Measurements from ENCODE around the gene DOCK11. TPM values are rescaled to one million over a fixed set of nuclear protein-coding genes. Genes with fewer than 3 reads are reported as not detected.

DOCK11 gene
- total RNA-seq, 1 donor from 2014 or later, result 22.1 TPM

DNA sequence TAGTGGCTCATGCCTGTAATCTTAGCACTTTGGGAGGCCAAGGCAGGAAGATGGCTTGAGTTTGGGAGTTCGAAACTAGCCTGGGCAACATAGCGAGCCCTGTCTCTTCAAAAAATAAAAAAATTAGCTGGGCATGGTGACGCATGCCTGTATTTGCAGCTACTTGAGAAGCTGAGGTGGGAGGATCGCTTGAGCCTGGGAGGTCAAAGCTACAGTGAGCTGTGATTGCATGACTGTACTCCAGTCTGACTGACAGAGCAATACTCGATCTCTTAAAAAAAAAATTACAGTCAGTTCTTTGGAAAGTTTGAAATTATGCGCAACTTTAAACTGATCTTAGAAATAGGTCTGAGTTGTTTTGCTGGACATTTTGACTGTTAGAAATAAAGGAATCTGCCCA lies 55.8 kb downstream of the DOCK11 start:
- Mint-ChIP-seq H3K4me3 (ENCODE audit: unreplicated experiment) (no peak overlapping the region), H3K9me3 (ENCODE audit: low read depth) (no peaks in the 10 kb centered on the region), H3K27me3 (ENCODE audit: low read depth) (no peaks in the 10 kb centered on the region), H3K36me3 (ENCODE audit: low read depth) (peaks cover 2% of the 10 kb centered on the region), H3K27ac (ENCODE audit: unreplicated experiment) (no peak overlapping the region), H3K4me1 (ENCODE audit: low read depth) (peaks cover 12% of the 10 kb centered on the region)
- no peak for DNase-seq (ENCODE audit: low spot score)
- TF ChIP-seq, protein P1, sequence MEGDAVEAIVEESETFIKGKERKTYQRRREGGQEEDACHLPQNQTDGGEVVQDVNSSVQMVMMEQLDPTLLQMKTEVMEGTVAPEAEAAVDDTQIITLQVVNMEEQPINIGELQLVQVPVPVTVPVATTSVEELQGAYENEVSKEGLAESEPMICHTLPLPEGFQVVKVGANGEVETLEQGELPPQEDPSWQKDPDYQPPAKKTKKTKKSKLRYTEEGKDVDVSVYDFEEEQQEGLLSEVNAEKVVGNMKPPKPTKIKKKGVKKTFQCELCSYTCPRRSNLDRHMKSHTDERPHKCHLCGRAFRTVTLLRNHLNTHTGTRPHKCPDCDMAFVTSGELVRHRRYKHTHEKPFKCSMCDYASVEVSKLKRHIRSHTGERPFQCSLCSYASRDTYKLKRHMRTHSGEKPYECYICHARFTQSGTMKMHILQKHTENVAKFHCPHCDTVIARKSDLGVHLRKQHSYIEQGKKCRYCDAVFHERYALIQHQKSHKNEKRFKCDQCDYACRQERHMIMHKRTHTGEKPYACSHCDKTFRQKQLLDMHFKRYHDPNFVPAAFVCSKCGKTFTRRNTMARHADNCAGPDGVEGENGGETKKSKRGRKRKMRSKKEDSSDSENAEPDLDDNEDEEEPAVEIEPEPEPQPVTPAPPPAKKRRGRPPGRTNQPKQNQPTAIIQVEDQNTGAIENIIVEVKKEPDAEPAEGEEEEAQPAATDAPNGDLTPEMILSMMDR (IDR thresholded peaks at IDR 0.05), result no peak

DNA sequence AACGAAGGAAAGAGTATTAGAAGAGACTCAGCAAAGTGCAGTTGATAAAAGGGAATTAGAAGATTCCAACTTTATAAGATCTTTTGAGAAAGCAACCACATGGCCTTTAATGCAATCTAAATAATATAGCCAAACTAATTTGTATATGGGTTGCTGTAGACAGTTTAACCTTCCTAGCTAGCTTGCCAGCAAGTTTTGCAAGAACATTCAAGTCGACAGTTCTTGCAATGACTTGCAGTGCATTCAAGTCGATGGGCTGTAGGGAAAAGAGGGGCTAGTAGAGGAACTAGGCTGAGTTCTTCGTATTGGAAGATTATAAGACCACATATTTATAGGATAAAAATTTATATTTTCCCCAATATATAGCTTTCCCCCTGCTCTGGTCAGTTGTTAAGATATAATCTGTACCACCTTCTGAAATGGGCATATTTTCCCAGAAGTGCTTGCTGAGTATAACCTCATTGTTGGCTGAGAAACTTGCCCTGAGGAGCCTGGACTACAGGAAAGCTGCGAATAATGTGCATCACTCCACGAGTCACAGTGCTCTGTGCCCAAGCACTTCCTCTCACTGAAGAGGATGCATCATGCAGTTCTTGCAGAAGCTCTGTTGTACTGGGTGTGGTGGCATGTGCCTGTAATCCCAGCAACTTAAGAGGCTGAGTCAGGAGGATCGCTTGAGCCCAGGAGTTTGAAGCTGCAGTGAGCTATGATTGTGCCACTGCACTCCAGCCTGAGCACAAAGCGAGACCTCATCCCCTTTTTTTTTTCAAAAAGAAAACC lies 56.7 kb downstream of the DOCK11 start:
- no peak for DNase-seq (ENCODE audit: low spot score)
- Mint-ChIP-seq H3K27ac (ENCODE audit: unreplicated experiment) (no peak overlapping the region), H3K36me3 (ENCODE audit: low read depth) (peaks cover 2% of the 10 kb centered on the region), H3K4me3 (ENCODE audit: unreplicated experiment) (no peak overlapping the region), H3K27me3 (ENCODE audit: low read depth) (no peaks in the 10 kb centered on the region), H3K4me1 (ENCODE audit: low read depth) (peaks cover 9% of the 10 kb centered on the region), H3K9me3 (ENCODE audit: low read depth) (no peaks in the 10 kb centered on the region)
- TF ChIP-seq, protein P1 (IDR thresholded peaks at IDR 0.05), result no peak

DNA sequence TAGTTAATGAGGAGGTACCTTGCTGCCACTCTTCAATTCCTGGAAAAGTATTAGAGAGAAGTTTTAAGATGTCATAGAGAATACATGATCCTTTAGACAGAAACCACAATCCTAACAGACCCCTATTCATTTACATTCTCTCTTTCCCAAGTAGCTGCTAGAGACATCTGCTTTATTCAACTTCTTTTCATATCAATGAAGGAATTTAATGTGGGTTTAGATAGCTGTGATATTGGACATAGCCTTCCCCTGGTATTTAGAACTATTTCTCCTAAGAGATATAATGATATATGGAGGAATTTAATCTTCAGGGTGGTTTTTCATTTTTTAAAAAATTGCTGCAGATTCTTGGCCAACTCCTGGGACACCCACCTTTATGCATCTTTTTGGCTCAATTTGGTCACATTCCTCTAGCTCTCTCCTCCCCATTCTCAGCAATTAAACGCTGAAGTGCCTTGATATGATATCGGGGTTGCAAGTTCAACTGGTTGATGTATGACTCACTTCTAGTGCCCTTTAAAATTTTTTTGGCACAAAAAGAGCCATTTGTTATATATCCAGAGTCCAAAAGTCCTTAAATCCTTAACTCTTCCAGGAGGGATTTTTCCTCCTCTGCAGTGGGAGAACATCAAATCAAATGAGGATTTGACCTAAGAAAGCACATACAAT lies 57.6 kb downstream of the DOCK11 start:
- no peaks in the 10 kb centered on the region for H3K27me3 Mint-ChIP-seq (ENCODE audit: low read depth)
- no peak overlapping the region for H3K4me3 Mint-ChIP-seq (ENCODE audit: unreplicated experiment)
- no peak overlapping the region for H3K27ac Mint-ChIP-seq (ENCODE audit: unreplicated experiment)
- no peaks in the 10 kb centered on the region for H3K9me3 Mint-ChIP-seq (ENCODE audit: low read depth)
- no peak for DNase-seq (ENCODE audit: low spot score)
- TF ChIP-seq, protein P1 (IDR thresholded peaks at IDR 0.05), result no peak
- peaks cover 9% of the 10 kb centered on the region for H3K4me1 Mint-ChIP-seq (ENCODE audit: low read depth)
- H3K36me3 Mint-ChIP-seq (ENCODE audit: low read depth), result peaks cover 2% of the 10 kb centered on the region

DNA sequence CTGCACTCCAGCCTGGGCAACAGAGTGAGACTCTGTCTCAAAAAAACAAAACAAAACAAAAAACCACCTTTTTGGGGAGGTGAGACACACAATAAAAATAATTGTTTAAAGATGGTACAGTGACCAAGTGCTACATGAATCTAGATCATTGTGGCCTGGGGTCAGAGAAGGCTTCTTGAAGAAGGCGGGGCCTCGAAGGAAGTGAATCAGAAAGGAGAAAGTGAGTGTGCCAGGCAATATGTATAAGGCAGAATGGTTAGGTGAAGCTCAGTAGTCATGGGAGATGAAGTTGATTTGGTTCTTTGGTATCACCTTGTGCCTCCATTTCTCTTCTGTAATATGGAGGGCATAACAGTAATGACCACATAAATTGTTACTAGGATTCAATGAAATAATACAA lies 58.9 kb downstream of the DOCK11 start:
- Mint-ChIP-seq H3K9me3 (ENCODE audit: low read depth) (no peaks in the 10 kb centered on the region), H3K27me3 (ENCODE audit: low read depth) (no peaks in the 10 kb centered on the region)

DNA sequence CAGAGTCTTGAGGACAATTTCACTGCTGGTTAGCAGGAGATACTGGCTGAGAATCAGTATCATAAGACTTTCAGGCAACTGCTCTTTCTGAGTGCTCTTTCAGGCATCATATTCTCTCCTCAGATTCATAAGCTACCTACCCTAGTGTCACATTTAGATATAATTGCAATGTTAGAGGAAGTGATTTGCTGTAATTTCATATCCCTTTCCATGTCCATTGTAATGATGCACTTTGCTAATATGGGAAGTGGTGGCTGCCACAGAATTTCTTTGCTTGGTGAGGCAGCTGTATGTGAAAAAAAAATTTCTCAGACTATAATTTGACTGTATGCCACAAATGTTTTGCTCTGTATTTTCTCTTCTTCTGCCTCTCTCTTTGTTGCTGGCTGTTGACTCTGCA lies 63.3 kb downstream of the DOCK11 start:
- Mint-ChIP-seq H3K27ac (ENCODE audit: unreplicated experiment) (no peak overlapping the region), H3K36me3 (ENCODE audit: low read depth) (peaks cover 5% of the 10 kb centered on the region), H3K9me3 (ENCODE audit: low read depth) (no peaks in the 10 kb centered on the region), H3K4me1 (ENCODE audit: low read depth) (no peaks in the 10 kb centered on the region), H3K27me3 (ENCODE audit: low read depth) (no peaks in the 10 kb centered on the region), H3K4me3 (ENCODE audit: unreplicated experiment) (no peak overlapping the region)
- no peak for DNase-seq (ENCODE audit: low spot score)
- TF ChIP-seq, protein P1 (IDR thresholded peaks at IDR 0.05), result no peak

More for the DNA sequence above, 58.9 kb downstream of the DOCK11 start:
- TF ChIP-seq, protein P1 (IDR thresholded peaks at IDR 0.05), result no peak
- Mint-ChIP-seq H3K4me1 (ENCODE audit: low read depth) (peaks cover 9% of the 10 kb centered on the region), H3K36me3 (ENCODE audit: low read depth) (peaks cover 2% of the 10 kb centered on the region), H3K27ac (ENCODE audit: unreplicated experiment) (no peak overlapping the region), H3K4me3 (ENCODE audit: unreplicated experiment) (no peak overlapping the region)
- DNase-seq (ENCODE audit: low spot score), result no peak
